Central memory CD4-positive, alpha-beta T cell (primary cell): ENCODE measurements around the gene CDR2.
"Not testable (repeated sequence)": the region's sequence is repeated elsewhere in the genome, so short reads cannot be mapped to it uniquely, and the experiment has no call there.

Source experiments
- DNase-seq: peaks from one replicate; pipeline ENCODE4 v3.0.0; 2022

Gene CDR2

GRCh38 chr16:22351017-22351416, 23.4 kb downstream of the CDR2 start:
- not testable (repeated sequence) for DNase-seq

DNA sequence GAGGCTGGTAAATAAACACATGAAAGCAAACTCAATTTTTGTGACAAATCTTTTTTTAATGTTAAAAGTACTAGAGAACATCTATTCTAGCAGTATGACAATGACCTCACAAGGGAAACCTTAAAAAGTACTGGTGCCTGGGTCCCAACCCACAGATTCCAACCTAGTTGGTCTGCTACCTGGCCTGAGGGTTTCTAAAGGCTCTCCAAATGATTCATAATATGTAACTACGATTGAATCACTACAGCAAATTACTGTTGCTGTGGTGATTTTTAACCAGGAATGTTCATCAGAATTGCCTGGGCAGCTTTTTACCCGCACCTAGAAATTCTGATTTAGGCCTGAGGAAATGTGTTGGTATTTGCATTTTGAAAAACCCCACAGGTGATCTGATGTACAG, 26.1 kb downstream of the CDR2 start:
- no peak for DNase-seq

GRCh38 chr16:22347100-22347820, 27.2 kb downstream of the CDR2 start:
- no peak for DNase-seq

GRCh38 chr16:22346483-22346882, 27.9 kb downstream of the CDR2 start:
- DNase-seq: no peak

DNA sequence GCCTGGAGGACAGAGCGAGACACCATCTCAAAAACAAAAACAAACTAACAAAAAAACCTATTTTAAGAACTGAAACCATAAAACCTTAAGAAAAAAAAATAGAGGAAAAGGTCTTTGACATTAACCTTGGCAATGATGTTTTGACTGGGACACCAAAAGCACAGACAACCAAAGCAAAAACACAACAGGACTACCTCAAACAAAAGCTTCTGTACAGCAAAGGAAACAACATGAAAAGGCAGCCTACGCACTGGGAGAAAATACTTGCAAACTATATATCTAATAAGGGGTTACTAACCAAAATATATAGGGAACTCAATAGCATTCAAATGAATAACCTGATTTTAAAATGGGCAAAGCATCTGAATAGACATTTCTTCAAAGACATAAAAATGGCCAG, 32.3 kb downstream of the CDR2 start:
- no peak for DNase-seq

GRCh38 chr16:22340945-22341344, 33.5 kb downstream of the CDR2 start:
- no peak for DNase-seq

DNA sequence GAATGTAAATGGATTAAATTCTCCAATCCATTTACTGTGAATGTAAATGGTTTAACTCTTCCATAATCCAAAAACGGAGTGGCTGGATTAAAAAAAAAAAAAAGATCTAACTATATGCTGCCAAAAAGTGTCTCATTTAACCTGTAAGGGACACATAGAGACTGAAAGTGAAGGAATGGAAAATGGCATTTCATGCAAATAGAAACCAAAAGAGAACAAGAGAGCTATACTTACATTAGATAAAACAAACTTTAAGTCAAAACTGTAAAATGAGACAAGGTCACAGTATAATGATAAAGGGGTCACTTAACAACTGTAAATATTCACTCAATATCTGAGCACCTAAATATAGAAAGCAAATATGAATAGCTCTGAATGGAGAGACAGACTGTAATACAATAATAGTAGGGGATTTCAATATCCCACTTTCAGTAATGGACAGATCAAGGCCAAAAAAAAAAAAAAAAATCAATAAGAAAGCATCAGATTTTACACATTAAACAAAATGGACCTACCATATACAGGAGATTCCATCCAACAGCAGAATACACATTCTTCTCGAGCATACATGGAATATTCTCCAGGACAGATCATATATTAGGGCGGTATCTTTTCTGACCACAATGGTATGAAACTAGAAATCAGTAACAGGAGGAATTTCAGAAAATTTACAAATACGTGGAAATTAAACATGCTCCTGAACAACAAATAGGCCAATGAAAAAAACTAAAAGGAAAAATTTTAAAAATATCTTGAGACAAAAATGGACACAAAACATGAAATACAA, 36.4 kb downstream of the CDR2 start:
- DNase-seq: no peak

DNA sequence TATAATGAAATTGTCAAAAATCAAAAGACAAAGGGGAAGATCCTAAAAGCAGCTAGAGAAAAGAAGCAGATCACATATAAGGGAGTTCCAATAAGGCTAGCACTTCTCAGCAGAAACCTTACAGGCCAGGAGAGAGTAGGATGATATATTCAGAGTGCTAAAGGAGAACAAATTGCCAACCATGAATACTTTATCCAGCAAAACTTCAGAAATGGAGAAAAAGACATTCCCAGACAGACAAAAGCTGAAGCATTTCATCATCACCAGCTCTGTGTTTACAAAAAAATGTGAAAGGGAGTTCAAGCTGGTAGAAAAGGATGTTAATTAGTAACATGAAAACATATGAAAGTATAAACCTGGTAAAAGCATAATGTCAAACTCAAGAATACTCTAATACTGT, 37.4 kb downstream of the CDR2 start:
- no peak for DNase-seq

GRCh38 chr16:22336581-22336980, 37.8 kb downstream of the CDR2 start:
- DNase-seq: no peak

GRCh38 chr16:22335668-22336246, 38.7 kb downstream of the CDR2 start:
- no peak for DNase-seq

- no peak for DNase-seq
Measured at GRCh38 chr16:22333457-22333994, 40.9 kb downstream of the CDR2 start.

DNA sequence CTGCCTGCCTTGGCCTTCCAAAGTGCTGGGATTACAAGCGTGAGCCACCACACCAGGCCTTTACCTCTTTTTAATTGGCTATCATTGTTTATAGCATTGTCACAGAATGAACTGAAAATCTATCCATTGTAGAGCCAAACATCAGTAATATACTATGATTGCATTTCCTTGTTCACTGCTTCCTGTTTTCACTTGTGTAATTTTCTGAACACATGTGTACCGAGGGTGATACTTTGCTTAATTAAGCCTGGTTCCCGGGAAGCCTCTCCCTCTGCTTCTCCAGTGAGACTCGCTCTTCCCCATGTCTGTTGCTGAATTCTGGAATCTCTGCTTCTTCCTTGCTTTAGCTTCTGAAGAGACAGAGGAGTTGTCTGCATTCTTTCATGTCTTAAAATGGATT, 44.1 kb downstream of the CDR2 start:
- DNase-seq: no peak

GRCh38 chr16:22329199-22329695, 45.2 kb downstream of the CDR2 start:
- DNase-seq: no peak

DNA sequence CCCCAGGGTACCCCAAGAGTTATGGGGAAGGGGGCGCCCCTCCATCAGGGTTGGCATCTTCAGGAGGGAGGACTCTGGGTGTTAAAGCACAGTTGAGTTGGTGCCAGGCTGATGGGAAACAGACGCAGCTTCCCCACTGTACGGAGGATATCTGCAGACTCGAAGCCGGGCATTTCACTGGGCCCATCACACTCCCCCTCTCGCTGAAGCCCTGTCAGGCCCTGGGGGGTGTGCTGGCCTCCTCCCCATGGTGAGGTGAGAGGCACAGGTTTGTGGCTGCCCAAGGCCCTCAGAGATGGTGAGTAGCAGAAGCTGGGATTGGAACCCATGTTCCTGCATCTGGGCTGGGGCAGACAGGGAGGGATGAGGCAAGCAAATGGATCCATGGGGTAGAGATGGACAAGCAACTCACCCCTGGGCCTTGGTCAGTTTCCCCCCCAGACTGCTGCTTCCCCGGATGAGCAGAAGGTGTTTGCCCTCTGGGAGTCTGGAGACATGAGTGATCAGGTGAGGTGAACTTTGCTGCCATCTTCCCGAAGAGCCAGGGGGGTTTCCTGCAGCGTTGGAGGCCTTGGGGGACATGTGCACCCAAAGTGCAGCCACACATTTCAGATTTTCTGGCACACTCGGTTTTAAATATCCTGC, 46.2 kb downstream of the CDR2 start:
- no peak for DNase-seq

DNA sequence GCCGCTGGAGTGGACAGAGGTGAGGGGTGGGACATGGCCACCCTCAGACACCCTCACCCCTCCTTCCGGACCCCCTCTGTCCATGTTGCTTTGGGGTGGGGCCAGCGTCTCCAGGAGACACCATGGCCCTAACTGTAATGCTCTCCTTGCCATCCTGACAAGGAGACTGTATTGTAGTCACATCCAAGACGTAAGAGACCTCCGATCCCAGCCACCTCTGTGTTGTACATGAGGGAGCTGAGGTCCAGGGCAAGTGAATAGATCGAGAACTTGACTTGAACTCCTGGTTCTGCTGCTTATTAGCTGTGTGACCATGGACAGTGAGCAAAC, 47.0 kb downstream of the CDR2 start:
- DNase-seq: no peak

DNA sequence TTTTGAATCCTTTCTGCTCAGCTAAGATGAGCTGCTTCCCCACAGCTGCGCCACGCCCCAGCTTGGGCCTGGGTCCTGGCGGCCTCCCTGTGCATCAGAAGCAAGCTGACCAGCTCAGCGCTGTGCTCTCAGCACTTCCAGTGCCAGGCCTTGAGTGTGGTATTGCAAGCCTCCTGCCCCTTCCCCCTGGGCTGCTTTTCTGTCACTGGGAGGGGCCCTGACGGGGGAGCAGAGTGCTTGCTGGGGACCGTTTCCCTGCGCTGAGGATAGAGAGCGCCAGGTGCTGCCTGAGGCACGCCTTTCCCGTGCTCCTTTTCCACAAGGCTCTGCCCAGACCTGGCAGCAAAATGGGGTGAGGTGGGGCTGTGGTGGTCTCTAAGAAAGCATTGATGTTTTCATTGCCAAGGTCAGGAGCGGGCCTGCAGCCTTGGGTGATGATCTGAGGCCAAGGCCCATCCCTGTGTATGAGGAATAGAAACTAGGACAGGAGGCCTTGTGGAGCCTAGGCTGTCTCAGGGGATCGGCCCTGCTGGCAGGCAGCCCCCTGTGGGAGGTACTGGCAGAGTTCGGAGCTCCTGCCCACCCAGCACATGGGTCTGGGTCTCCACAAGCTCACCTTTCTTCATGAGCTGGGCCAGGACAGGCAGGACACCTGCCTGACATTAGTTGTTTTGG, 47.5 kb downstream of the CDR2 start:
- no peak for DNase-seq

GRCh38 chr16:22326369-22326652, 48.1 kb downstream of the CDR2 start:
- no peak for DNase-seq

DNA sequence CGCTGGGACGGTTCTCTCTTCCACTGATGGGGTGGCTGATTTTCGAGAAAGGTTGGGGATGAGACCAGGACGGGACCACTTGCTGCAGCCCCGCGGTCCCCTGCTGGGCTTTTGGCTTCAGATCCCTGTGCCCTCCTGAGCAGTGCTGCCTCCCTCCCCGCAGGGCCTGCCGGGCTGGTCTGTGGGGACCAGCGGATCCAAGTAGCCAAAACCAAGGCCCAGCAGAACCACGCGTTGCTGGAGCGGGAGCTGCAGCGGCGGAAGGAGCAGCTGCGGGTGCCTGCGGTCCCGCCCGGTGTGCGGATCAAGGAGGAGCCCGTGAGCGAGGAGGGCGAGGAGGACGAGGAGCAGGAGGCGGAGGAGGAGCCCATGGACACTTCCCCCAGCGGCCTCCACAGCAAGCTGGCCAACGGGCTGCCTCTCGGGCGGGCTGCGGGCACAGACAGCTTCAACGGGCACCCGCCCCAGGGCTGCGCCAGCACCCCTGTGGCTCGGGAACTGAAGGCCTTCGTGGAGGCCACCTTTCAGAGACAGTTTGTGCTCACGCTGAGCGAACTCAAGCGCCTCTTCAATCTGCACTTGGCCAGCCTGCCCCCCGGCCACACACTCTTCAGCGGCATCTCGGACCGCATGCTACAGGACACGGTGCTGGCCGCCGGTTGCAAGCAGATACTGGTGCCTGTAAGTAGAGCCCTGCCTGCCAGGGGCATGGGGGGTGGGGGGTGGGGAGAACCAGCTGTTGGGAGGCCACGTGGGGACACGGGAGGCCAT, 48.6 kb downstream of the CDR2 start:
- no peak for DNase-seq

GRCh38 chr16:22324787-22325597, 49.4 kb downstream of the CDR2 start:
- DNase-seq: no peak

GRCh38 chr16:22323959-22324786, 50.2 kb downstream of the CDR2 start:
- DNase-seq: no peak
